KOPT-K1 (cell line): Measurements from ENCODE around the gene TRIM71.
"Not testable (repeated sequence)": the region's sequence is repeated elsewhere in the genome, so short reads cannot be mapped to it uniquely, and the experiment has no call there.

Experiments used
- H3K27ac ChIP-seq: fragments of 200-600 bp; sonication (generic); 2 replicates; pipeline ENCODE4 v1.5.1; 2016; ENCODE audit warnings: antibody characterized with exemption, mild to moderate bottlenecking, low read depth, low read length; ENCODE audit not compliant: poor library complexity, severe bottlenecking
- H3K36me3 ChIP-seq: fragments of 200-600 bp; sonication (generic); 2 replicates; pipeline ENCODE4 v1.5.1; 2017; ENCODE audit warnings: antibody characterized with exemption, mild to moderate bottlenecking, low read length, moderate library complexity; ENCODE audit not compliant: insufficient read depth
- H3K9me3 ChIP-seq: fragments of 200-600 bp; sonication (generic); 2 replicates; pipeline ENCODE4 v1.5.1; 2017; ENCODE audit warnings: antibody characterized with exemption, low read length, mild to moderate bottlenecking; ENCODE audit not compliant: insufficient read depth, poor library complexity, severe bottlenecking

Gene TRIM71

GRCh38 chr3:32931273-32931672, 113.5 kb downstream of the TRIM71 start:
- not testable (repeated sequence) for H3K9me3 ChIP-seq, H3K27ac ChIP-seq, H3K36me3 ChIP-seq

- Histone ChIP-seq H3K9me3 (no peaks in the 10 kb centered on the region), H3K27ac (no peak overlapping the region), H3K36me3 (no peaks in the 10 kb centered on the region)
These were observed 116.4 kb downstream of the TRIM71 start for GRCh38 chr3:32934150-32934742.

- Histone ChIP-seq H3K36me3 (no peaks in the 10 kb centered on the region), H3K27ac (no peak overlapping the region), H3K9me3 (no peaks in the 10 kb centered on the region)
These were observed 119.5 kb downstream of the TRIM71 start for GRCh38 chr3:32937331-32937730.

- H3K27ac ChIP-seq, H3K9me3 ChIP-seq, H3K36me3 ChIP-seq: not testable (repeated sequence)
These were observed 121.9 kb downstream of the TRIM71 start for GRCh38 chr3:32939531-32940284.

GRCh38 chr3:32940726-32941125, 122.9 kb downstream of the TRIM71 start:
- H3K27ac ChIP-seq = no peak overlapping the region
- no peaks in the 10 kb centered on the region for H3K36me3 ChIP-seq
- H3K9me3 ChIP-seq = no peaks in the 10 kb centered on the region

- no peaks in the 10 kb centered on the region for H3K9me3 ChIP-seq
- no peak overlapping the region for H3K27ac ChIP-seq
- H3K36me3 ChIP-seq = no peaks in the 10 kb centered on the region
These were observed 127.3 kb downstream of the TRIM71 start for GRCh38 chr3:32945136-32945535.

- not testable (repeated sequence) for H3K36me3 ChIP-seq, H3K27ac ChIP-seq, H3K9me3 ChIP-seq
These were observed 127.8 kb downstream of the TRIM71 start for GRCh38 chr3:32945598-32945997.

- H3K36me3 ChIP-seq = no peaks in the 10 kb centered on the region
- H3K9me3 ChIP-seq = no peaks in the 10 kb centered on the region
- H3K27ac ChIP-seq = no peak overlapping the region
These were observed 129.4 kb downstream of the TRIM71 start for GRCh38 chr3:32946973-32947788.
